ENCODE data around the gene ALB. TPM values are rescaled to one million over a fixed set of nuclear protein-coding genes. Genes with fewer than 3 reads are reported as not detected.

ALB gene
- total and polyA plus RNA-seq, 7 experiments from 2014 or later = 0.45 to 0.96 TPM; not detected in 5

DNA sequence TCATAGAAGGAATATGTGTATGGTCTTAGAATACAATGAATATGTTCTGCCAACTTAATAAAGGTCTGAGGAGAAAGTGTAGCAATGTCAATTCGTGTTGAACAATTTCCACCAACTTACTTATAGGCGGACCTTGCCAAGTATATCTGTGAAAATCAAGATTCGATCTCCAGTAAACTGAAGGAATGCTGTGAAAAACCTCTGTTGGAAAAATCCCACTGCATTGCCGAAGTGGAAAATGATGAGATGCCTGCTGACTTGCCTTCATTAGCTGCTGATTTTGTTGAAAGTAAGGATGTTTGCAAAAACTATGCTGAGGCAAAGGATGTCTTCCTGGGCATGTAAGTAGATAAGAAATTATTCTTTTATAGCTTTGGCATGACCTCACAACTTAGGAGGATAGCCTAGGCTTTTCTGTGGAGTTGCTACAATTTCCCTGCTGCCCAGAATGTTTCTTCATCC is 9.2 kb downstream of the ALB start:
- intact Hi-C loops (cut with micrococcal nuclease) = no loop called here
- POLR2A ChIA-PET = interaction anchor here (0.7 kb wide), 1 partner anchor 332 kb away, joined by 3 read pairs; no protein-coding TSS in a partner anchor
- DNase-seq (no peak), ATAC-seq (no peak)
- no peak overlapping the region for H3K27ac Mint-ChIP-seq
- no peak overlapping the region for H3K4me3 ChIP-seq (ENCODE audit: low read length)
- no peaks in the 10 kb centered on the region for H3K9me3 Mint-ChIP-seq
- no peaks in the 10 kb centered on the region for H3K4me1 ChIP-seq (ENCODE audit: control insufficient read depth in 2 of 2, insufficient read depth in 2 of 2, low read length in 2 of 2)
- H3K36me3 ChIP-seq (ENCODE audit: control insufficient read depth in 2 of 3, insufficient read depth in 3 of 3, low read length in 3 of 3) = no peaks in the 10 kb centered on the region
- H3K4me3 Mint-ChIP-seq = no peak overlapping the region
- H3K27ac ChIP-seq (ENCODE audit: low read depth, low read length) = no peak overlapping the region
- H3K27me3 ChIP-seq (ENCODE audit: control insufficient read depth in 2 of 2, insufficient read depth in 2 of 2, low read length in 2 of 2) = no peaks in the 10 kb centered on the region
- no peaks in the 10 kb centered on the region for H3K9me3 ChIP-seq (ENCODE audit: control insufficient read depth in 2 of 3, low read length in 3 of 3)
- H3K4me1 Mint-ChIP-seq = no peaks in the 10 kb centered on the region
- H3K36me3 Mint-ChIP-seq = no peaks in the 10 kb centered on the region
- CTCF ChIA-PET = interaction anchor here (0.7 kb wide), 1 partner anchor 396 kb away, joined by 3 read pairs; no protein-coding TSS in a partner anchor
- H3K27me3 Mint-ChIP-seq = no peaks in the 10 kb centered on the region

DNA sequence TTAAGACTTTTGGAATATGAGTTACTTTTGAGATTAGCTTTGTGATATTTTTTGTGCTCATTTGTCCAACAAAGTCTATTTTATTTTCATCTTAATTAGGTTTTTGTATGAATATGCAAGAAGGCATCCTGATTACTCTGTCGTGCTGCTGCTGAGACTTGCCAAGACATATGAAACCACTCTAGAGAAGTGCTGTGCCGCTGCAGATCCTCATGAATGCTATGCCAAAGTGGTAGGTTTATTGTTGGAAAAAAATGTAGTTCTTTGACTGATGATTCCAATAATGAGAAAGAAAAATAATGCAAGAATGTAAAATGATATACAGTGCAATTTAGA is 10.8 kb downstream of the ALB start:
- H3K36me3 Mint-ChIP-seq = no peaks in the 10 kb centered on the region
- H3K4me1 Mint-ChIP-seq = no peaks in the 10 kb centered on the region
- Histone ChIP-seq H3K27ac (ENCODE audit: low read depth, low read length) (no peak overlapping the region), H3K4me3 (ENCODE audit: low read length) (no peak overlapping the region), H3K4me1 (ENCODE audit: control insufficient read depth in 2 of 2, insufficient read depth in 2 of 2, low read length in 2 of 2) (no peaks in the 10 kb centered on the region), H3K36me3 (ENCODE audit: control insufficient read depth in 2 of 3, insufficient read depth in 3 of 3, low read length in 3 of 3) (no peaks in the 10 kb centered on the region), H3K9me3 (ENCODE audit: control insufficient read depth in 2 of 3, low read length in 3 of 3) (no peaks in the 10 kb centered on the region), H3K27me3 (ENCODE audit: control insufficient read depth in 2 of 2, insufficient read depth in 2 of 2, low read length in 2 of 2) (no peaks in the 10 kb centered on the region)
- peaks cover 0 to 5% (median 0%) of the 10 kb centered on the region in 5 donors for H3K27me3 Mint-ChIP-seq
- H3K9me3 Mint-ChIP-seq = no peaks in the 10 kb centered on the region
- POLR2A ChIA-PET = no interaction called here
- H3K27ac Mint-ChIP-seq = no peak overlapping the region
- no peak for DNase-seq
- ATAC-seq = no peak
- intact Hi-C loops (cut with micrococcal nuclease) = no loop called here
- CTCF ChIA-PET = no interaction called here
- H3K4me3 Mint-ChIP-seq = no peak overlapping the region

DNA sequence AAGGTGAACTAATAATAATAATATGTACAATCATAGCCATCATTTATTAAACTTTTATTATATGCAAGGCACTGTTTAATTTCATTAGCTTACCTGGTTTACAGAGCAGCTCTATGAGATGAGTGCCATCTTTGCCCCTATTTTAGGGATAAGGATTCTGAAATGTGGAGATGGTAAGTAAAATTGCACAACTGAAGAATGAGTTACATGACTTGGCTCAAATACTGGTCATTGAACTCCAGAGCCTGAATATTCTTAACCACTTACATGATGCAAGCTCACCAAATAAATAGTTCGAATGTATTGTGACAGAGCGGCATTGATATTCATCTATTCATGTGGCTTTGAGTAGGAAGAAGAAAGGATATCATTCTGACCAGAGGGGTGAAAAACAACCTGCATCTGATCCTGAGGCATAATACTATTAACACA is 11.7 kb downstream of the ALB start:
- H3K4me3 ChIP-seq (ENCODE audit: low read length) = no peak overlapping the region
- Mint-ChIP-seq H3K27ac (no peak overlapping the region), H3K36me3 (no peaks in the 10 kb centered on the region), H3K4me3 (no peak overlapping the region), H3K9me3 (no peaks in the 10 kb centered on the region), H3K4me1 (no peaks in the 10 kb centered on the region), H3K27me3 (peaks cover 0 to 5% (median 0%) of the 10 kb centered on the region in 5 donors)
- H3K27ac ChIP-seq (ENCODE audit: low read depth, low read length) = no peak overlapping the region
- H3K36me3 ChIP-seq (ENCODE audit: control insufficient read depth in 2 of 3, insufficient read depth in 3 of 3, low read length in 3 of 3) = no peaks in the 10 kb centered on the region
- H3K9me3 ChIP-seq (ENCODE audit: control insufficient read depth in 2 of 3, low read length in 3 of 3) = no peaks in the 10 kb centered on the region
- DNase-seq (no peak), ATAC-seq (no peak)
- H3K4me1 ChIP-seq (ENCODE audit: control insufficient read depth in 2 of 2, insufficient read depth in 2 of 2, low read length in 2 of 2) = no peaks in the 10 kb centered on the region
- no peaks in the 10 kb centered on the region for H3K27me3 ChIP-seq (ENCODE audit: control insufficient read depth in 2 of 2, insufficient read depth in 2 of 2, low read length in 2 of 2)
- intact Hi-C loops (cut with micrococcal nuclease) = no loop called here
- CTCF ChIA-PET = no interaction called here
- POLR2A ChIA-PET = no interaction called here

DNA sequence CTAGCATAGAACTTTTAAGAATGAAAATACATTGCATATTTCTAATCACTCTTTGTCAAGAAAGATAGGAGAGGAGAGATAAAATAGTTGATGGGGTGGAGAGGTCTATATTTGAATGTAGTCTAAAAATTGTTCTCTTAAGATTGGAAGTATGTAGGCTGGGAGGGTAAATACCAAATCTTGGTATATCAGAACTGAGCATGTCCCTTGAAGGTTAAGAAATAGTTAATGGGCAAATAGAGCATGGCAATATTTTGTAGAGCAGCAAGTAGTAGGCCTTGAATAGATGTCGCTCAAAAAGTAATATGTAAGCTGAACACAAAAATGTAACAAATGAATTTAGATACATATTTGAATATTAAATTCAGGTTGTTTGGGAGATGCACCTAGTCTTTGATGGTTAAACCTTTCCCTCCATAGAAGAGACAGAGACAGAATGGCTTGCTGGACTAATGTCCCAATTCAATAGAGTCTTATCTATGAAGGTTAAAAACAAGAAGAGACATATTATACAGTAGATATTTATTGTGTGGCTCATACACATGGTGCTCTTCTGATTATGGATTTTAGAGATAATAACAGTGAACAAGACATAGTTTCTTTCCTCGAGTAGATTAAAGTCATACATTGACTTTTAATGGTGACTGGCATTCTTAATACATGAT is 12.5 kb downstream of the ALB start:
- no peak overlapping the region for H3K4me3 Mint-ChIP-seq
- CTCF ChIA-PET = no interaction called here
- no peaks in the 10 kb centered on the region for H3K36me3 Mint-ChIP-seq
- ATAC-seq (no peak), DNase-seq (no peak)
- Histone ChIP-seq H3K27me3 (ENCODE audit: control insufficient read depth in 2 of 2, insufficient read depth in 2 of 2, low read length in 2 of 2) (no peaks in the 10 kb centered on the region), H3K9me3 (ENCODE audit: control insufficient read depth in 2 of 3, low read length in 3 of 3) (no peaks in the 10 kb centered on the region), H3K27ac (ENCODE audit: low read depth, low read length) (no peak overlapping the region), H3K4me3 (ENCODE audit: low read length) (no peak overlapping the region), H3K36me3 (ENCODE audit: control insufficient read depth in 2 of 3, insufficient read depth in 3 of 3, low read length in 3 of 3) (no peaks in the 10 kb centered on the region), H3K4me1 (ENCODE audit: control insufficient read depth in 2 of 2, insufficient read depth in 2 of 2, low read length in 2 of 2) (no peaks in the 10 kb centered on the region)
- intact Hi-C loops (cut with micrococcal nuclease) = no loop called here
- H3K27ac Mint-ChIP-seq = no peak overlapping the region
- H3K4me1 Mint-ChIP-seq = no peaks in the 10 kb centered on the region
- H3K9me3 Mint-ChIP-seq = no peaks in the 10 kb centered on the region
- POLR2A ChIA-PET = no interaction called here
- peaks cover 0 to 5% (median 0%) of the 10 kb centered on the region in 5 donors for H3K27me3 Mint-ChIP-seq

DNA sequence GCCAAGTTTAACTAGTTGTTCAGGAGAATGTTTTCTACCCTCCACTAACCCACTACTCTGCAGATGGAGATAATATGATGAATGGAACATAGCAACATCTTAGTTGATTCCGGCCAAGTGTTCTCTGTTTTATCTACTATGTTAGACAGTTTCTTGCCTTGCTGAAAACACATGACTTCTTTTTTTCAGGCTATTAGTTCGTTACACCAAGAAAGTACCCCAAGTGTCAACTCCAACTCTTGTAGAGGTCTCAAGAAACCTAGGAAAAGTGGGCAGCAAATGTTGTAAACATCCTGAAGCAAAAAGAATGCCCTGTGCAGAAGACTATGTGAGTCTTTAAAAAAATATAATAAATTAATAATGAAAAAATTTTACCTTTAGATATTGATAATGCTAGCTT is 13.3 kb downstream of the ALB start:
- CTCF ChIA-PET = no interaction called here
- POLR2A ChIA-PET = no interaction called here
- Histone ChIP-seq H3K36me3 (ENCODE audit: control insufficient read depth in 2 of 3, insufficient read depth in 3 of 3, low read length in 3 of 3) (no peaks in the 10 kb centered on the region), H3K27me3 (ENCODE audit: control insufficient read depth in 2 of 2, insufficient read depth in 2 of 2, low read length in 2 of 2) (no peaks in the 10 kb centered on the region), H3K4me1 (ENCODE audit: control insufficient read depth in 2 of 2, insufficient read depth in 2 of 2, low read length in 2 of 2) (no peaks in the 10 kb centered on the region), H3K9me3 (ENCODE audit: control insufficient read depth in 2 of 3, low read length in 3 of 3) (no peaks in the 10 kb centered on the region), H3K27ac (ENCODE audit: low read depth, low read length) (no peak overlapping the region), H3K4me3 (ENCODE audit: low read length) (no peak overlapping the region)
- no peak for DNase-seq
- H3K9me3 Mint-ChIP-seq = no peaks in the 10 kb centered on the region
- no peak for ATAC-seq
- H3K27me3 Mint-ChIP-seq = peaks cover 0 to 10% (median 0%) of the 10 kb centered on the region in 5 donors
- H3K27ac Mint-ChIP-seq = no peak overlapping the region
- H3K4me3 Mint-ChIP-seq = no peak overlapping the region
- intact Hi-C loops (cut with micrococcal nuclease) = no loop called here
- no peaks in the 10 kb centered on the region for H3K4me1 Mint-ChIP-seq
- H3K36me3 Mint-ChIP-seq = no peaks in the 10 kb centered on the region

DNA sequence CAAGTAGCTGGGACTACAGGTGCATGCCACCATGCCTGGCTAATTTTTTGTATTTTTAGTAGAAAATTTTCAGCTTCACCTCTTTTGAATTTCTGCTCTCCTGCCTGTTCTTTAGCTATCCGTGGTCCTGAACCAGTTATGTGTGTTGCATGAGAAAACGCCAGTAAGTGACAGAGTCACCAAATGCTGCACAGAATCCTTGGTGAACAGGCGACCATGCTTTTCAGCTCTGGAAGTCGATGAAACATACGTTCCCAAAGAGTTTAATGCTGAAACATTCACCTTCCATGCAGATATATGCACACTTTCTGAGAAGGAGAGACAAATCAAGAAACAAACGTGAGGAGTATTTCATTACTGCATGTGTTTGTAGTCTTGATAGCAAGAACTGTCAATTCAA is 13.9 kb downstream of the ALB start:
- Mint-ChIP-seq H3K4me1 (no peaks in the 10 kb centered on the region), H3K27ac (no peak overlapping the region), H3K4me3 (no peak overlapping the region), H3K27me3 (peaks cover 0 to 10% (median 0%) of the 10 kb centered on the region in 5 donors), H3K36me3 (no peaks in the 10 kb centered on the region), H3K9me3 (no peaks in the 10 kb centered on the region)
- H3K4me1 ChIP-seq (ENCODE audit: control insufficient read depth in 2 of 2, insufficient read depth in 2 of 2, low read length in 2 of 2) = no peaks in the 10 kb centered on the region
- H3K36me3 ChIP-seq (ENCODE audit: control insufficient read depth in 2 of 3, insufficient read depth in 3 of 3, low read length in 3 of 3) = no peaks in the 10 kb centered on the region
- no peak for DNase-seq
- H3K27me3 ChIP-seq (ENCODE audit: control insufficient read depth in 2 of 2, insufficient read depth in 2 of 2, low read length in 2 of 2) = no peaks in the 10 kb centered on the region
- no peaks in the 10 kb centered on the region for H3K9me3 ChIP-seq (ENCODE audit: control insufficient read depth in 2 of 3, low read length in 3 of 3)
- intact Hi-C loops (cut with micrococcal nuclease) = no loop called here
- H3K27ac ChIP-seq (ENCODE audit: low read depth, low read length) = no peak overlapping the region
- CTCF ChIA-PET = no interaction called here
- POLR2A ChIA-PET = no interaction called here
- H3K4me3 ChIP-seq (ENCODE audit: low read length) = no peak overlapping the region
- ATAC-seq = no peak

DNA sequence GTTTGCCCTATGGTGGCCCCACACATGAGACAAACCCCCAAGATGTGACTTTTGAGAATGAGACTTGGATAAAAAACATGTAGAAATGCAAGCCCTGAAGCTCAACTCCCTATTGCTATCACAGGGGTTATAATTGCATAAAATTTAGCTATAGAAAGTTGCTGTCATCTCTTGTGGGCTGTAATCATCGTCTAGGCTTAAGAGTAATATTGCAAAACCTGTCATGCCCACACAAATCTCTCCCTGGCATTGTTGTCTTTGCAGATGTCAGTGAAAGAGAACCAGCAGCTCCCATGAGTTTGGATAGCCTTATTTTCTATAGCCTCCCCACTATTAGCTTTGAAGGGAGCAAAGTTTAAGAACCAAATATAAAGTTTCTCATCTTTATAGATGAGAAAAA is 14.6 kb downstream of the ALB start:
- Histone ChIP-seq H3K27me3 (ENCODE audit: control insufficient read depth in 2 of 2, insufficient read depth in 2 of 2, low read length in 2 of 2) (no peaks in the 10 kb centered on the region), H3K36me3 (ENCODE audit: control insufficient read depth in 2 of 3, insufficient read depth in 3 of 3, low read length in 3 of 3) (no peaks in the 10 kb centered on the region), H3K27ac (ENCODE audit: low read depth, low read length) (no peak overlapping the region), H3K4me1 (ENCODE audit: control insufficient read depth in 2 of 2, insufficient read depth in 2 of 2, low read length in 2 of 2) (no peaks in the 10 kb centered on the region), H3K4me3 (ENCODE audit: low read length) (no peak overlapping the region), H3K9me3 (ENCODE audit: control insufficient read depth in 2 of 3, low read length in 3 of 3) (no peaks in the 10 kb centered on the region)
- CTCF ChIA-PET = no interaction called here
- Mint-ChIP-seq H3K4me1 (no peaks in the 10 kb centered on the region), H3K27ac (no peak overlapping the region), H3K9me3 (no peaks in the 10 kb centered on the region), H3K36me3 (no peaks in the 10 kb centered on the region), H3K27me3 (peaks cover 0 to 10% (median 0%) of the 10 kb centered on the region in 5 donors), H3K4me3 (no peak overlapping the region)
- no peak for DNase-seq
- POLR2A ChIA-PET = no interaction called here
- intact Hi-C loops (cut with micrococcal nuclease) = no loop called here
- no peak for ATAC-seq

Data from naive thymus-derived CD4-positive, alpha-beta T cell (primary cell).